ENCODE data around the gene DLX6.

Gene DLX6

DNA sequence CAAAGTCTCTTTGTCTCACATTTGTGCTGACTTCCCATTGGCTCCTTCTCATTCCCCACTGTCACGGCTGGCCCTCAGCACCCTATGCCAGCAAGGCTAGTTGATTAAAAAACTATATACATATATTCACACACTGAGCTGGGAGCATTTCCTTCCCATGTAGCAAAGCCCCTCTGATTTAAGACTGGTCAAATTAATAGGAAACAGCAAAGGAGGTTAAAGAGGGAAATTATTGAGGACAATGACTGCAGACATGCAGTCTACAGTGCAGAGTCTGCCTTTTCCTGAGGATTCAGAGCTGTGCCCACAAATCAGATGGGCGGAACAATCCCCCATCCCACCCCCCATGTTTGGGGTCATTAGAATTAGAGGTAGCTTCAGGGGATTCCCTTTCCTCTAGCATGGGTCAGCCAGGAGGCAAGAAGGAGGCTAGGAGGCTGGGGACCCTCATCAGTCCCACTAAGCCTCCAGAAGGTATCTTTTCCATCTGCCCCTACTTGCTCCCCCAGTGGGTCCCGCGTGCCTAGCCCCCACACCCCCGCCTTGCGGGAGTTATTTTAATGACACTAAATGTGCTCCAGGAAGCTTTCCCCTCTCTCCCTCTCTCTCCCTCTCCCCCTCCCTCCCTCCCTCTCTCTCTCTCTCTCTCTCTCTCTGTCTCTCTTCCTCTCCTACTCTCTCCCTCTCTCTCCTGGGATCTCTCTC is 9.8 kb upstream of the DLX6 start:
- H3K4me3 ChIP-seq (ENCODE audit: low read depth, low read length), result no peak overlapping the region
- no peak for DNase-seq (ENCODE audit: low read depth)
- TF ChIP-seq, protein P1, sequence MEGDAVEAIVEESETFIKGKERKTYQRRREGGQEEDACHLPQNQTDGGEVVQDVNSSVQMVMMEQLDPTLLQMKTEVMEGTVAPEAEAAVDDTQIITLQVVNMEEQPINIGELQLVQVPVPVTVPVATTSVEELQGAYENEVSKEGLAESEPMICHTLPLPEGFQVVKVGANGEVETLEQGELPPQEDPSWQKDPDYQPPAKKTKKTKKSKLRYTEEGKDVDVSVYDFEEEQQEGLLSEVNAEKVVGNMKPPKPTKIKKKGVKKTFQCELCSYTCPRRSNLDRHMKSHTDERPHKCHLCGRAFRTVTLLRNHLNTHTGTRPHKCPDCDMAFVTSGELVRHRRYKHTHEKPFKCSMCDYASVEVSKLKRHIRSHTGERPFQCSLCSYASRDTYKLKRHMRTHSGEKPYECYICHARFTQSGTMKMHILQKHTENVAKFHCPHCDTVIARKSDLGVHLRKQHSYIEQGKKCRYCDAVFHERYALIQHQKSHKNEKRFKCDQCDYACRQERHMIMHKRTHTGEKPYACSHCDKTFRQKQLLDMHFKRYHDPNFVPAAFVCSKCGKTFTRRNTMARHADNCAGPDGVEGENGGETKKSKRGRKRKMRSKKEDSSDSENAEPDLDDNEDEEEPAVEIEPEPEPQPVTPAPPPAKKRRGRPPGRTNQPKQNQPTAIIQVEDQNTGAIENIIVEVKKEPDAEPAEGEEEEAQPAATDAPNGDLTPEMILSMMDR (IDR thresholded peaks at IDR 0.05; ENCODE audit: low read depth, low read length, missing control alignments), result no peak

DNA sequence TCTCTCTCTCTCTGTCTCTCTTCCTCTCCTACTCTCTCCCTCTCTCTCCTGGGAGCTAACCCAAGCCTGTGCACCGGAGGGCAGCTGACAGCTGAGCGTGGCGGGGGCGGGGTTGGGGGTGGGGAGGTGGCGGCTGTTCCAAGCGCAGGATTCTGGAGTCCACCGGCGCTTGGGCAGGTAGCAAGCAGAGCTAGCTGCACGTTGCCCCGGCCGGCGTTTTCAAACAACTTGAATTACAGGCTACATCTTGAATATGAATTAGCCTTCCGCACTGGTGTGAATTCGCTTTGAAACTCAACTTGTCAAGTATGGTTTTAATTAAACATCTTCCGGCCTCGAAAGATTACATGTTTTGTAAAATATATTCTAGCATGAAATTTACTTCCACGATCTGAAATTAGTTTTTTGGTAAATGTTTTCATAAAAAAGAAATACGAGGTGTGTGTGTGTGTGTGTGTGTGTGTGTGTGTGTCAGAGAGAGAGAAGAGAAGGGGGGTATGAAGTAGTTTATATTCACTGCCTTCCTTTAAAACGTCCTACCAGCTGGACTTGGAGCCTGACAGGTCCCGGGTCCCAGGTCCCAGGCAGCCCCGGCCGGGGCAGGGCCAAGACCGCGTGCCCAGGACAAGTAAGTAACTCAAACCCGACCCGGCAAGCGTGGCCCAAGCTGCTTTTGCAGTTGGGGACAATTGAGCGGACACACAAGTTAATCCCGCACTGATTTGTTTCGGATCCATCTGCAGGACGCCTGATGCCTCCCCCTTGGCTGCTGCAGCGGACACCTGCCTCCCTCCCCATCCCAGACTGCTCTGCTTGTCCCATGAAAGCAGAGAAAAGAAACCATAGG is 9.0 kb upstream of the DLX6 start:
- TF ChIP-seq, protein P1 (IDR thresholded peaks at IDR 0.05; ENCODE audit: low read depth, low read length, missing control alignments), result no peak
- no peak overlapping the region for H3K4me3 ChIP-seq (ENCODE audit: low read depth, low read length)
- no peak for DNase-seq (ENCODE audit: low read depth)

DNA sequence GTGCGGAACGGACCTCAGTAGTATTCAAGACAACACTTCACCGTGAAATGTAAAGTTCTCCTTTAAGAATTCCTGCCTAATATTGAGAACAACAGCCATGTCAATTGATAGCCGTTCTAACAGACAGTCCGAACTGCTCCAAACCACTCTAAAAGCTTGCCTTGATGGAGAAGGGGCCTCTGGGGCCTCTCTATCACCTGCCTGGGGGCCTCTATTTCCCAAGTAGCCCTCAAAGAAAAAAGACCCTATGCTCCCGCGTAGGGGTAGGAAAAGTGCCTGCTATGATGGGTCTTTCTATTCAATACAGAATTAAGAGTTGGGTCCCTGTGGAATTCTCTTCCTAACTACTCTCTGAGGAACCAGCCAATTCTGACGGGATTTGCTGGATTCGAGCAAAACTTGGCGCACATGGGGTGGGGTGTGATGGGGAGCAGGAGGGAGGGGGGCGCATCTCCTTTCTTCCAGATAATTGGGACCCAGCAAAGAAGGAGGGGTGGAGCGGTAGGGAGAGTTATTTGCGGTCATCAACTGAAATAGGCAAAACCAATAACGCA is 8.3 kb upstream of the DLX6 start:
- no peak for DNase-seq (ENCODE audit: low read depth)
- TF ChIP-seq, protein P1 (IDR thresholded peaks at IDR 0.05; ENCODE audit: low read depth, low read length, missing control alignments), result no peak
- H3K4me3 ChIP-seq (ENCODE audit: low read depth, low read length), result no peak overlapping the region

DNA sequence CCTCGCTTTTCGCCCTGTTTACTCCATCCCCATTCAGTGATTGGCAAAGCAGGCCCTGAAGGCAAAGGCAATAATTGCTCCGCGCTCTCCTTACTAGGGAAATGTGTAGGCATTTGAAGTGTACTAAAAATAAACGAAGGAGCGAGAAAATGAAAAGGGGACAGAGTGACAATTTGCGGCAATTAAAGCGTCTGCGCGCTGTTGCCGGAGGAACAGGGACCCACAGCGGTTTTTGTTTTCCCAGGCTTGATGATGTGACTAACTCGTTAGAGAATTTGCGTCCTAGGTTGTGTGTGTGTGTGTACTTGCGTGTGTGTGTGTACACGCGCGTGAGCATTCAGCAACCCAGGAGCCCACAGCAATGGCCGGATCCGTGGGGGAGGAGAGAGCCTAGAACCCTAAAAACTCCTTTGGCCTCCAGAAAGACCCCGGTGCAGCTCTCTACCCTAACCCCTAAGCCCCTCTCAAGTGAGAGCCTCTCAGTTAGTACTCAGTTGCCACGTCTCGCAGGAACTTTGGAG is 7.8 kb upstream of the DLX6 start:
- no peak for DNase-seq (ENCODE audit: low read depth)
- no peak overlapping the region for H3K4me3 ChIP-seq (ENCODE audit: low read depth, low read length)
- TF ChIP-seq, protein P1 (IDR thresholded peaks at IDR 0.05; ENCODE audit: low read depth, low read length, missing control alignments), result no peak

DNA sequence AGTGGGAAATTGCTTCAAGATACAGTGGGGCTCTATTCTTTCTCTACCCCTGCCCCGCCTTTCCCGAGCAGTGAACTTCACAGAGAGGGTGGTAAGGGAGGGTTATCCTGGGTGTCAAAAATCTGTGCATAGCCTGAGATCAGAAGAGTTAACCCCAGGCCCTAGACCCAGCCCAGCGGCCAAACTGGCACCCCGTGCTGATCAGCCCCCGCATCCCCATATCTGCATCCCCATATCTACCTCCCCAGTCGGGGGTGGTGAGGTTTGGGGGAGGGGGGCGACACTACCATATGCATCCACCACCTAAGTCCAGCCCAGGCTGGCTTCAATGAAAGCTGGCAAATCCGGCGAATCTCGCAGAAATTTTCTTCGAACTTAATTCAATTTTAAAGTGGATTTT is 7.0 kb upstream of the DLX6 start:
- TF ChIP-seq, protein P1 (IDR thresholded peaks at IDR 0.05; ENCODE audit: low read depth, low read length, missing control alignments), result no peak
- DNase-seq (ENCODE audit: low read depth), result no peak

DNA sequence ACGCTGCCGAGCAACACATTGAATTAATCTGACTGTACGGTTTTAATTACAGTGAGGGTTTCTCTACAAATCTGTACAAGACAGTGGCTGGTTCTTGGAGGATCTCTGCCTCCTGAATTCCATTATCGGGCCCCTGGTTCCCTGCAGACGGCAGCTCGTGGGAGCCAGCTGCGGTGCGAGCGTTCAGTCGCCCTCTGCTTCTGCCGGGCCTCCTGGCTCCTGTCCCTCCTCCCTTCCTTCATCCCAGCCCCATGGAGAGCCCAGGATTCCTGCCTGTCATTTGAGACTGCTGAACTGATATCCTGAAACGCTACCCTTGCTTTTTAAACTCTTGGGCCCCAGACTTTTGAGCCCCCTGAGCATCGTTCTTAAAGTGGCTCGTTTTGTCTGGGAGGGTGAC is 6.6 kb upstream of the DLX6 start:
- no peak for DNase-seq (ENCODE audit: low read depth)
- H3K4me3 ChIP-seq (ENCODE audit: low read depth, low read length), result no peak overlapping the region
- TF ChIP-seq, protein P1 (IDR thresholded peaks at IDR 0.05; ENCODE audit: low read depth, low read length, missing control alignments), result no peak

More for the DNA sequence above, 7.0 kb upstream of the DLX6 start:
- H3K4me3 ChIP-seq (ENCODE audit: low read depth, low read length), result no peak overlapping the region
